Subcutaneous adipose tissue (tissue), 4 donors: Measurements from ENCODE around the gene OR4N5. TPM values are rescaled to one million over a fixed set of nuclear protein-coding genes. Genes with fewer than 3 reads are reported as not detected.

ENCODE experiments used
- total RNA-seq, 4 donors: library from RNA; depleted of rRNA; stranded (reverse); fragments of >200 nt; gene quantifications; one replicate each; pipeline ENCODE4 v1.1.0, GENCODE V29; 2016
- TF ChIP-seq, protein P1 (sequence below): fragments of 450-650 bp; IDR thresholded peaks from one replicate; pipeline ENCODE4 v1.5.1; 2016; ENCODE audit warnings: low read depth, mild to moderate bottlenecking, control low read depth, antibody characterized with exemption, moderate library complexity

Gene OR4N5, protein sequence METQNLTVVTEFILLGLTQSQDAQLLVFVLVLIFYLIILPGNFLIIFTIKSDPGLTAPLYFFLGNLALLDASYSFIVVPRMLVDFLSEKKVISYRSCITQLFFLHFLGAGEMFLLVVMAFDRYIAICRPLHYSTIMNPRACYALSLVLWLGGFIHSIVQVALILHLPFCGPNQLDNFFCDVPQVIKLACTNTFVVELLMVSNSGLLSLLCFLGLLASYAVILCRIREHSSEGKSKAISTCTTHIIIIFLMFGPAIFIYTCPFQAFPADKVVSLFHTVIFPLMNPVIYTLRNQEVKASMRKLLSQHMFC
- total RNA-seq, result not detected

DNA sequence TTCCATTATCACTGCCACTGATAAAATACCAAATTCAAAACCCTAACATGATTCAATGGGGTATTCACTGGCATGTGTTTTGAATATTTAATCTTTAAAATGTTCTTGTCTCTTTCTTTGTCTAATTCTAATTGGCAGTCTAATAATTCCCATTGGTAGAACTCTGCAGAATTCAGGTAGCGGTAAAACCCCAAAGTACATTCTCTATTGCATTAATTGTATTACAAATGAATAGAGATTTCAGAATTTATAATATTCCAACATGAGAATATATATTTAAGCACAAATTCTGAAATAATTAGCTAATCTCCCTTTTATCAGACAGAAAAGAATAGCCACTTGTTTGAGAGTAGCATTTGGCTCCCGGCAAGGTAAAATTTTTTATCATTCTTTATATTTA, at the start of gene OR4N5:
Gene OR4N5, plus strand, starts transcription at position 301 of the 400 bp plus-strand sequence. CDS start 4,916 bp downstream, outside the sequence.
- TF ChIP-seq, protein P1, sequence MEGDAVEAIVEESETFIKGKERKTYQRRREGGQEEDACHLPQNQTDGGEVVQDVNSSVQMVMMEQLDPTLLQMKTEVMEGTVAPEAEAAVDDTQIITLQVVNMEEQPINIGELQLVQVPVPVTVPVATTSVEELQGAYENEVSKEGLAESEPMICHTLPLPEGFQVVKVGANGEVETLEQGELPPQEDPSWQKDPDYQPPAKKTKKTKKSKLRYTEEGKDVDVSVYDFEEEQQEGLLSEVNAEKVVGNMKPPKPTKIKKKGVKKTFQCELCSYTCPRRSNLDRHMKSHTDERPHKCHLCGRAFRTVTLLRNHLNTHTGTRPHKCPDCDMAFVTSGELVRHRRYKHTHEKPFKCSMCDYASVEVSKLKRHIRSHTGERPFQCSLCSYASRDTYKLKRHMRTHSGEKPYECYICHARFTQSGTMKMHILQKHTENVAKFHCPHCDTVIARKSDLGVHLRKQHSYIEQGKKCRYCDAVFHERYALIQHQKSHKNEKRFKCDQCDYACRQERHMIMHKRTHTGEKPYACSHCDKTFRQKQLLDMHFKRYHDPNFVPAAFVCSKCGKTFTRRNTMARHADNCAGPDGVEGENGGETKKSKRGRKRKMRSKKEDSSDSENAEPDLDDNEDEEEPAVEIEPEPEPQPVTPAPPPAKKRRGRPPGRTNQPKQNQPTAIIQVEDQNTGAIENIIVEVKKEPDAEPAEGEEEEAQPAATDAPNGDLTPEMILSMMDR, result no peak

DNA sequence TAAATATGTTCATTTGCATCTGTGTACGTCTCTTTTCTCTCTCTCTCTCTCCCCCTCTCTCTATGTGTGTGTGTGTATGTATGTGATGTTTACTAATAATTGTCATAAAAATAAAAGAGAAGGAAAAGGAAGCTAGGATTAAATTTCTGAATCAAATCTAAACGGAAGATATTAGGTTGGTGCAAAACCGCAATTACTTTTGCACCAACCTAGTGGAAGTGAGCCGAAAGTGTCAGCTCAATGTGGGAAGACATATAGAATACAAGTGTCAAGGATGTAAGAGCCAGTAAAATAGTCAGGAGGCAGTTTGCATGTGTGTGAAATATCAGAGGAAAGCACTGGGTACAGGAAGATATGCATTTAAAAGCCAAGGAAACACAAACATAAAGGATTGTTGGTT, 46.6 kb upstream of the OR4N5 start:
- TF ChIP-seq, protein P1, result no peak

DNA sequence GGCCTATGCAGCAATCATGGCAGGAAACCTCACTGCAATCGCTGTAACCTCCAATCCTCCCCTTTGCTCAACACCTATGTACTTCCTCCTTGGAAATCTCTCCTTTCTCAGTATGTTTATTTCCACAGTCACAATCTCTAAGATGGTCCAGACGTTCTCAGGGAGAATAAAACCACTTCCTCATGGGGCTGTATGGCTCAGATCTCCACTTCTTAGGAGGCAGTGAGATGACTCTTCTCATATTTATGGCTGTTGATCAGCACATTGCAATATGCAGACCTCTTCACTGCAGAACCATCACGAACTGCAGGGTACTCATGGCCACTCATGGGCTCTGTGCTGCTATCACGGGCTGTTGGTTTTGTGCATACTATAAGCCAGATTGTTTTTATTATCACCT, 45.2 kb upstream of the OR4N5 start:
- TF ChIP-seq, protein P1, result no peak

DNA sequence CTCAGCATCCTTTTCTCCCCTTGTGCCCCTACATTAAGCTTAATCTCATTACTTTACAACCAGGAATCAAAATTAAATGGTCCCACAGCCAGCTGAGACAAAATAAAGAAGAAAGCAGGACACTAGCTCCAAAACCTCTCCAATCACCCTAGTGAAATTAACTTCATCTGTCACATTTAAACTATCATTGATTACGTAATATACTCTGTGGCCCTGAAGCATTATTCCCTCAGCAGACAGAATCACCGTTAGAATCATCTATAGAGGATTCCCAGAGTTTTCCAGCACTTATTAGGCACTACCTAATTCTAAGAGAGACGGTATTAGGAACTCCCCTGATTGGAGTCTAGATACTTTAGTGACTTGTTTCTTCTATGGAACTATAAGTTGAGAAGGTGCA, 28.2 kb upstream of the OR4N5 start, which contains the start of gene OR4K17:
Gene OR4K17, plus strand, starts transcription at position 302 of the 400 bp plus-strand sequence. CDS start 6,761 bp downstream, outside the sequence.
- TF ChIP-seq, protein P1, result no peak

DNA sequence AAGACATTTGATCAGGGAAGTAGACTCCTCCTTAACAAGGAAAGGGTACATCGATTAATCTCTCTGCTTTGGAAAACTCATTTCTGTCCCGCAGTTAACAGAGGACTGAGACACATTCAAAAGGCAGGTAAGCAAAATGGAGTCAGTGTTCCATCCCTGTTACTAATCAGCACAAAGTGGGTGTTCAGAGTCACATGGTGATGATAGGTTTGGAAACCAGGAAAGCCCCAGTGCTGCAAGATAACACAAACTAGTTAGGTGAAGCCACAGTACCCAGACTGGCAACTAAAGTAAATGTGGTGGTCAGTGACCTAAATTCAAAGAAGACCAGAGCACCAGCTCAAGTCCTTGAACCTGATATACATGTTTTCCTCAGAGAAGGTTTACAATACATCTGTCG, 26.3 kb upstream of the OR4N5 start:
- TF ChIP-seq, protein P1, result no peak

DNA sequence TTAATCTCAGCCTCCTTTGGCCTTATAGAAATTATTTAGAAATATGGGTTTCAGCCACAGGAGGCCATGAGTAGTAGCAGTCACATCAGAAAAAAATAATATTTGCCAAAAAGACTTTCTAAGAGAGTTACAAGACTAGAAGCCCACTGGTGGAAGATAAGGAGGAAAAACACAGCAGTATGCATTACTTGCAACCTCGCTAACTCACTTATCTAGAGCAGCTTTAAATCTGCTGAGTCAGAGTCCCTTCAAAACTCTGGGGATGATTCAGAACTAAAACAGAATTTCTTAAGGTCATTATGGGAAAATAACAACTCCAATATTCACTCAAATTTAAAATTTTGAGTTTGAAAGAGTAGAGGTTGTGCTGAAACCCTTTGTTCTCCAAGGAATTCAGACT, 21.9 kb upstream of the OR4N5 start:
- TF ChIP-seq, protein P1, result no peak

DNA sequence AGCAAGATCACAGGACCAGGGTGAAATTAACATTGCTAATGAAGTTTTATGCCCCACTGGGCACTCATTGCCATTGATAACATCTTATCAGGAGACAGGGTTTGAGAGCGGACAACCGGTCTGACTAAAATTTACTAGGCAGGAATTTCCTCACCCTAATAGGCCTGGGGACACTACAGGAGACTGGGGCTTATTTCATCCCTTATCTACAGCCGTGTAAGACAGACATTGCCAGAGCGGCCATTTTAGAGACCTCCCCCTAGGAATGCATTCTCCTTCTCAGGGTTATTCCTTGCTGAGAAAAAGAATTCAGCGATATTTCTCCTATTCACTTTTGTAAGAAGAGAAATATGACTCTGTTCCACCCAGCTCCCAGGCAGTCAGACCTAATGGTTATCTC, 19.8 kb upstream of the OR4N5 start:
- TF ChIP-seq, protein P1, result no peak
